Smooth muscle cell of the umbilical artery (primary cell): ENCODE data around the gene ESD. TPM values are rescaled to one million over a fixed set of nuclear protein-coding genes. Genes with fewer than 3 reads are reported as not detected.

Source experiments
- total RNA-seq: library from RNA; depleted of rRNA; stranded (reverse); fragments of >200 nt; gene quantifications from 2 replicates; pipeline ENCODE4 v1.2.3, GENCODE V29; 2014

ESD gene
- 81.7 and 93.9 TPM in 2 replicates for total RNA-seq

DNA sequence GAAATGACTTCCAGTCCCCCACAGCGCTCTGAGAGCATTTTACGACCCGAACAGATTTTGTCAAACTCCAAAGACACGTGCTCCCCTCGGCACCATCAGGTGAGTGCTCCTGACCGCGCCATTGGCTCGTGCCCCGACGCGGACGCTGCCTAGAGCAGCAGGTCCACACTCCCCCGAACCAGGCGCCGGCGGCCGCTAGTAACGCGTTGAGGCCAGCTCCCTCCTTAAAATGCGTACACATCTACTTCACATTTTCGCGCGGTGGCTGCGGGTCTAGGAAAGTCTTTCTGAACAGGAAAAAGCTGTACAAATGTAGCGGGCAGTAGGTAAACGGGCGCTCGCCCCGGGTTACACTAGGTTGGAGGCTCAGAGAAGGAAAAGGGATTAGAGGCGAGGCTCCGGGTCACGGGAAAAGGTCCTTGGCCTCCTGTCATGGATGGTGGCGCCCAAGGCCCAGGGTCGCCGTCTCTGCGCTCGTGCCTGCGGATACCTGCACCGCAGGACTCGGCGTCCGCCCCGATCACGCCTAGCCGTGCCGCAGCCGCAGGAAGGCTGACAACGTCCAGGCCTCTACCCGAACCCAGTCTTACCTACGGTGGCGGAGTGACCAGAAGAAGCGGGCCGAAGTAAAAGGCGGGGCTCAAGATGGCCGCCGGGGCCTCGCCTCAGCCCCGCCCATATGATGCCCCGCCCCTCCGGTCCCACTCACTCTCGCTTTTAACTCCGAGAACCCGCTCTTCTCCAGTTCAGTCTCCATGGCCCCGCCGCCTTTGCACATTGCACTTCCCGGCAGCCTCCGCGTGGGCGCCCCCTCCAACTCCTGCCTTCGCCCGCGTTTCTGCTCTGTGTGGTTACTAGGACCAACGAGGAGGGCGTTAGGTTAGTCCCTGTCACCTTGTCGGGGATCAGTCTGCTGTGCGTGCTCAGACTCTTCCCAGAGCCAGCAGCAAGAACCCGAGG lies at the start of gene ESD:
ESD (minus strand) TSS at position 647 of the 960 bp plus-strand sequence. CDS start 5,748 bp downstream, outside the sequence.

Other genes starting within 250 kb of the ESD start
- gene LRCH1, start 244.0 kb downstream of the ESD start, total RNA-seq = 6.8 and 13.4 TPM in 2 replicates
- 1.4 and 6.5 TPM in 2 replicates for gene HTR2A, start 99.9 kb upstream of the ESD start, total RNA-seq